Uterus (tissue), 2 donors: ENCODE results near the gene GORASP2.

ENCODE experiments used
- POLR2A ChIP-seq, 2 donors: fragments of 450-650 bp; IDR thresholded peaks; one replicate each; pipeline ENCODE4 v1.6.1; 2016; ENCODE audit warnings: antibody characterized with exemption in 2 of 2, mild to moderate bottlenecking in 1 of 2, moderate library complexity in 1 of 2
- TF ChIP-seq, protein P1 (sequence below), 4 experiments: fragments of 200-600 bp in 2 of 4; fragments of 450-650 bp in 2 of 4; sonication (generic) in 2 of 4; IDR thresholded peaks; one replicate each; pipeline ENCODE4 v1.5.1; 2016 to 2019; ENCODE audit warnings: antibody characterized with exemption in 4 of 4, mild to moderate bottlenecking in 2 of 4, moderate library complexity in 1 of 4

DNA sequence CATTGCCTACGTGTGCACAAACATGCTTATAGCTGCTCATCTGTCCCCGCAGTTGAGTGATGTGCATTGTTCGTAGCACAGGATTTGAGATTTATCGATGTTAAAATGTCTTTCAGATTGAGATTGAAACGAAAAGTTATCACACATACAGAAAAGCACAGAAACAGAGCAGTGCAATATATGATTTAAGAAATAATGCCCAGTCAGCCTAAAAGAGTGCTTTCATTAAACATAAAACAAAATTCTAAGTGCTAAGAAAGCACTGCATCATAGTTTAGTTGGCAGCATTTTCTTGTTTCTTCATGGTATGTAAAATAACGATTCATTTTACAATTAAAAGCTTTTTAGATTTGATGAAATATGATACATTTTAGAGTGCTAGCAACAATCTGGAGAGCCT lies 31.9 kb upstream of the GORASP2 start:
- TF ChIP-seq, protein P1, sequence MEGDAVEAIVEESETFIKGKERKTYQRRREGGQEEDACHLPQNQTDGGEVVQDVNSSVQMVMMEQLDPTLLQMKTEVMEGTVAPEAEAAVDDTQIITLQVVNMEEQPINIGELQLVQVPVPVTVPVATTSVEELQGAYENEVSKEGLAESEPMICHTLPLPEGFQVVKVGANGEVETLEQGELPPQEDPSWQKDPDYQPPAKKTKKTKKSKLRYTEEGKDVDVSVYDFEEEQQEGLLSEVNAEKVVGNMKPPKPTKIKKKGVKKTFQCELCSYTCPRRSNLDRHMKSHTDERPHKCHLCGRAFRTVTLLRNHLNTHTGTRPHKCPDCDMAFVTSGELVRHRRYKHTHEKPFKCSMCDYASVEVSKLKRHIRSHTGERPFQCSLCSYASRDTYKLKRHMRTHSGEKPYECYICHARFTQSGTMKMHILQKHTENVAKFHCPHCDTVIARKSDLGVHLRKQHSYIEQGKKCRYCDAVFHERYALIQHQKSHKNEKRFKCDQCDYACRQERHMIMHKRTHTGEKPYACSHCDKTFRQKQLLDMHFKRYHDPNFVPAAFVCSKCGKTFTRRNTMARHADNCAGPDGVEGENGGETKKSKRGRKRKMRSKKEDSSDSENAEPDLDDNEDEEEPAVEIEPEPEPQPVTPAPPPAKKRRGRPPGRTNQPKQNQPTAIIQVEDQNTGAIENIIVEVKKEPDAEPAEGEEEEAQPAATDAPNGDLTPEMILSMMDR (IDR thresholded peaks at IDR 0.05) = no peak
- no peak for TF ChIP-seq POLR2A (IDR thresholded peaks at IDR 0.05)
